WTC11 (cell line): ENCODE results near the gene MEGF11.

ENCODE experiments used
- ATF6 ChIP-seq: sonication (generic); formaldehyde crosslinking; IDR thresholded peaks from 2 replicates; pipeline ENCODE4 v1.8.1; 2023; ENCODE audit warnings: mild to moderate bottlenecking, missing genetic modification reagents
- CTCF ChIP-seq: fragments of 200-600 bp; IDR thresholded peaks from 2 replicates; pipeline ENCODE4 v1.8.0; 2022; ENCODE audit warnings: antibody characterized with exemption
- IRF2 ChIP-seq: sonication (generic); formaldehyde crosslinking; IDR thresholded peaks from 2 replicates; pipeline ENCODE4 v1.8.0; 2022; ENCODE audit warnings: low read depth, missing genetic modification reagents, borderline replicate concordance
- SMAD3 ChIP-seq: sonication (generic); formaldehyde crosslinking; IDR thresholded peaks from 2 replicates; pipeline ENCODE4 v1.8.0; 2022; ENCODE audit warnings: missing genetic modification reagents, mild to moderate bottlenecking, borderline replicate concordance
- TF ChIP-seq, protein P1 (sequence below): fragments of 250-450 bp; sonication (Bioruptor Pico); conservative IDR thresholded peaks from 2 replicates; pipeline ENCODE4 v1.9.0; 2021; ENCODE audit warnings: mild to moderate bottlenecking
- TF ChIP-seq, protein P2 (sequence below): sonication (generic); formaldehyde crosslinking; IDR thresholded peaks from 2 replicates; pipeline ENCODE4 v1.8.1; 2023; ENCODE audit warnings: mild to moderate bottlenecking, moderate library complexity, missing genetic modification reagents

- no peak for TF ChIP-seq CTCF
- no peak for TF ChIP-seq SMAD3 (CRISPR knock-in tag)
- TF ChIP-seq, protein P1, sequence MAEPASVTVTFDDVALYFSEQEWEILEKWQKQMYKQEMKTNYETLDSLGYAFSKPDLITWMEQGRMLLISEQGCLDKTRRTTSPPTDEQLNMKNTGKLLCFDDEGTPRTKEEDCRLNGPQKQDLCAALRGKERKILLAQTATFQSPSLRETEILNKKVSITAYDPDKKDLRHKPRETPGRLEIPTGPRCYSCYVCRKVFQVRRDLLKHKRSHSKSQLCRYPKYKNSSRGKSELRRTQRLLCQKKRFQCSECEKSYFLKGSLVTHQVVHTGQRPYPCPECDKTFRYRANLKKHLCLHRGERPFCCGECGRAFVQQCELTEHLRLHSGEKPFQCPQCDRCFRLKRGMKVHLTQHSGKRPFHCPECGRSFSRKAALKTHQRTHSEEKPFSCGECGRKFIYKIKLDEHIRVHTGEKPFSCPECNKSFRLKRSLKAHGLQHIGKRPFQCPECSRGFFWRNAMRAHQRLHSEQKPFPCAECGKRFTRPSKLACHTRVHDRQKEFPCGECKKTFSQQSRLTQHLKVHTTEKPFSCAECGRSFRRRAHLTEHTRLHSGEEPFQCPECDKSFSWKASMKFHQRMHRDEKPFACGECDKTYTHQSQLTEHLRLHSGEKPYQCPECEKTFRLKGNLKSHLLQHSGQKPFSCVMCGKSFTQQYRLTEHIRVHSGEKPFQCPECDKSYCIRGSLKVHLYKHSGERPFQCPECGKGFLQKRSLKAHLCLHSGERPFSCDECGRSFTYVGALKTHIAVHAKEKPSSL (CRISPR knock-in tag) = no peak
- no peak for TF ChIP-seq ATF6
- TF ChIP-seq IRF2 (CRISPR knock-in tag) = no peak
- TF ChIP-seq, protein P2, sequence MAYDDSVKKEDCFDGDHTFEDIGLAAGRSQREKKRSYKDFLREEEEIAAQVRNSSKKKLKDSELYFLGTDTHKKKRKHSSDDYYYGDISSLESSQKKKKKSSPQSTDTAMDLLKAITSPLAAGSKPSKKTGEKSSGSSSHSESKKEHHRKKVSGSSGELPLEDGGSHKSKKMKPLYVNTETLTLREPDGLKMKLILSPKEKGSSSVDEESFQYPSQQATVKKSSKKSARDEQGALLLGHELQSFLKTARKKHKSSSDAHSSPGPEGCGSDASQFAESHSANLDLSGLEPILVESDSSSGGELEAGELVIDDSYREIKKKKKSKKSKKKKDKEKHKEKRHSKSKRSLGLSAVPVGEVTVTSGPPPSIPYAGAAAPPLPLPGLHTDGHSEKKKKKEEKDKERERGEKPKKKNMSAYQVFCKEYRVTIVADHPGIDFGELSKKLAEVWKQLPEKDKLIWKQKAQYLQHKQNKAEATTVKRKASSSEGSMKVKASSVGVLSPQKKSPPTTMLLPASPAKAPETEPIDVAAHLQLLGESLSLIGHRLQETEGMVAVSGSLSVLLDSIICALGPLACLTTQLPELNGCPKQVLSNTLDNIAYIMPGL (CRISPR knock-in tag) = no peak
Observed at GRCh38 chr15:66095871-66096687, 157.5 kb downstream of the MEGF11 start.
